VCaP (cell line): ENCODE data around the gene ANKRD36.
"Not testable (repeated sequence)": the region's sequence is repeated elsewhere in the genome, so short reads cannot be mapped to it uniquely, and the experiment has no call there.

Experiments used
- H3K27ac ChIP-seq: fragments of 450-650 bp; 2 replicates; pipeline ENCODE4 v1.5.1; 2017
- CTCF ChIP-seq: fragments of 450-650 bp; conservative IDR thresholded peaks from 2 replicates; pipeline ENCODE4 v1.5.1; 2017; ENCODE audit warnings: mild to moderate bottlenecking, moderate library complexity

Gene ANKRD36

GRCh38 chr2:97095661-97096060, 17.3 kb upstream of the ANKRD36 start:
- TF ChIP-seq CTCF = no peak
- no peak overlapping the region for H3K27ac ChIP-seq

- H3K27ac ChIP-seq = not testable (repeated sequence)
These were observed 14.1 kb upstream of the ANKRD36 start for GRCh38 chr2:97098786-97099372.

- H3K27ac ChIP-seq = not testable (repeated sequence)
These were observed 6.1 kb upstream of the ANKRD36 start for GRCh38 chr2:97106878-97107277.

- H3K27ac ChIP-seq = not testable (repeated sequence)
These were observed 1.7 kb upstream of the ANKRD36 start for GRCh38 chr2:97111246-97111645.

GRCh38 chr2:97112320-97113049, 468 bp upstream of the ANKRD36 start:
- H3K27ac ChIP-seq = peak overlapping the region; percentile 83

GRCh38 chr2:97113882-97114255, 916 bp downstream of the ANKRD36 start:
- peak overlapping the region; percentile 83 for H3K27ac ChIP-seq

More at GRCh38 chr2:97112320-97113049, 468 bp upstream of the ANKRD36 start:
- TF ChIP-seq CTCF = peak; percentile 86

- not testable (repeated sequence) for H3K27ac ChIP-seq
These were observed 16.1 kb downstream of the ANKRD36 start for GRCh38 chr2:97129090-97129489.

GRCh38 chr2:97144016-97144415, 31.1 kb downstream of the ANKRD36 start:
- not testable (repeated sequence) for H3K27ac ChIP-seq

GRCh38 chr2:97166548-97166947, 53.6 kb downstream of the ANKRD36 start:
- not testable (repeated sequence) for H3K27ac ChIP-seq

- not testable (repeated sequence) for H3K27ac ChIP-seq
These were observed 55.0 kb downstream of the ANKRD36 start for GRCh38 chr2:97167938-97168337.

GRCh38 chr2:97168583-97168982, 55.6 kb downstream of the ANKRD36 start:
- H3K27ac ChIP-seq = not testable (repeated sequence)

GRCh38 chr2:97180391-97180790, 67.4 kb downstream of the ANKRD36 start:
- H3K27ac ChIP-seq = not testable (repeated sequence)

- H3K27ac ChIP-seq = not testable (repeated sequence)
These were observed 82.4 kb downstream of the ANKRD36 start for GRCh38 chr2:97195349-97195748.

- H3K27ac ChIP-seq = not testable (repeated sequence)
These were observed 84.3 kb downstream of the ANKRD36 start for GRCh38 chr2:97197251-97197650.

- not testable (repeated sequence) for H3K27ac ChIP-seq
These were observed 87.9 kb downstream of the ANKRD36 start for GRCh38 chr2:97200887-97201286.

- not testable (repeated sequence) for H3K27ac ChIP-seq
These were observed 89.8 kb downstream of the ANKRD36 start for GRCh38 chr2:97202643-97203250.
